Measurements from ENCODE around the gene FAF2. TPM values are rescaled to one million over a fixed set of nuclear protein-coding genes. Genes with fewer than 3 reads are reported as not detected.

The FAF2 gene
- total and polyA plus RNA-seq, 2 donors (not counting 3 experiments of a cell fraction or from before 2014, with no cell fraction given): 27.9 to 43.5 TPM

- dilution Hi-C loops (cut with MboI; ENCODE audit: extremely low pct_ligation_motif_present, low sequenced_read_pairs) (no loop called here), intact Hi-C loops (cut with micrococcal nuclease) (no loop called here)
- Histone ChIP-seq H3K27me3 (ENCODE audit: control insufficient read depth in 2 of 2, insufficient read depth in 2 of 2, low read length in 2 of 2) (no peaks in the 10 kb centered on the region), H3K4me3 (replicated peaks in 1 of 3; ENCODE audit: insufficient read depth in 1 of 3, low read depth in 1 of 3, low read length in 3 of 3) (no peak overlapping the region), H3K27ac (ENCODE audit: insufficient read depth, low read depth, low read length) (no peak overlapping the region), H3K9me1 (replicated peaks; ENCODE audit: control insufficient read depth, extremely low read depth, insufficient read depth, low read length) (no peaks in the 10 kb centered on the region), H4K20me1 (replicated peaks; ENCODE audit: control insufficient read depth, extremely low read depth, insufficient read depth, low read length) (no peaks in the 10 kb centered on the region), H3K4me1 (ENCODE audit: control insufficient read depth, extremely low read depth, insufficient read depth, low read length) (no peaks in the 10 kb centered on the region), H2AFZ (ENCODE audit: low read depth, low read length) (no peak overlapping the region), H3K9ac (replicated peaks; ENCODE audit: extremely low read depth, insufficient read depth, low read length) (no peak overlapping the region), H3K36me3 (ENCODE audit: control insufficient read depth in 2 of 2, extremely low read depth in 1 of 2, insufficient read depth in 2 of 2, low read length in 2 of 2) (no peaks in the 10 kb centered on the region), H3K79me2 (ENCODE audit: control insufficient read depth, insufficient read depth, low read length) (no peaks in the 10 kb centered on the region), H3K9me3 (replicated peaks; ENCODE audit: control insufficient read depth, insufficient read depth, low read length) (no peaks in the 10 kb centered on the region), H3K4me2 (ENCODE audit: insufficient read depth, low read length) (no peak overlapping the region)
- TF ChIP-seq POLR2AphosphoS5 (IDR thresholded peaks at IDR 0.05; ENCODE audit: insufficient read depth, low read depth, low read length): no peak
- no peak for TF ChIP-seq MAX (IDR thresholded peaks at IDR 0.05; ENCODE audit: insufficient read depth, insufficient read length)
- TF ChIP-seq CTCF (IDR thresholded peaks at IDR 0.05; ENCODE audit: extremely low read depth in 1 of 2, insufficient read depth in 1 of 2, low read depth in 1 of 2, low read length in 2 of 2): no peak
- TF ChIP-seq MYC (IDR thresholded peaks at IDR 0.05; ENCODE audit: low read depth, low read length): no peak
- no peak for TF ChIP-seq JUN (IDR thresholded peaks at IDR 0.05; ENCODE audit: borderline replicate concordance, insufficient read depth, insufficient read length, low read depth)
- TF ChIP-seq FOS (IDR thresholded peaks at IDR 0.05; ENCODE audit: borderline replicate concordance, insufficient read depth, low read length): no peak
- TF ChIP-seq EZH2 (IDR thresholded peaks at IDR 0.05; ENCODE audit: borderline replicate concordance, low read depth, low read length, severe bottlenecking): no peak
- no peak for TF ChIP-seq POLR2A (IDR thresholded peaks at IDR 0.05; ENCODE audit: low read depth, low read length)
- TF ChIP-seq GATA2 (IDR thresholded peaks at IDR 0.05; ENCODE audit: insufficient read depth, insufficient read length, low read depth, low read length): no peak
- FAIRE-seq: no peak
- no peak for DNase-seq (ENCODE audit: low read depth, low spot score)
- CTCF ChIA-PET: no interaction called here
- BruUV-seq (replicated peaks): no TSS peak
- POLR2A ChIA-PET: no interaction called here
Observed at GRCh38 chr5:176519810-176520720, 71.9 kb downstream of the FAF2 start.

All from endothelial cell of umbilical vein (primary cell).